ENCODE data around the gene RFX3.
"Not testable (repeated sequence)": the region's sequence is repeated elsewhere in the genome, so short reads cannot be mapped to it uniquely, and the experiment has no call there.

RFX3 gene

DNA sequence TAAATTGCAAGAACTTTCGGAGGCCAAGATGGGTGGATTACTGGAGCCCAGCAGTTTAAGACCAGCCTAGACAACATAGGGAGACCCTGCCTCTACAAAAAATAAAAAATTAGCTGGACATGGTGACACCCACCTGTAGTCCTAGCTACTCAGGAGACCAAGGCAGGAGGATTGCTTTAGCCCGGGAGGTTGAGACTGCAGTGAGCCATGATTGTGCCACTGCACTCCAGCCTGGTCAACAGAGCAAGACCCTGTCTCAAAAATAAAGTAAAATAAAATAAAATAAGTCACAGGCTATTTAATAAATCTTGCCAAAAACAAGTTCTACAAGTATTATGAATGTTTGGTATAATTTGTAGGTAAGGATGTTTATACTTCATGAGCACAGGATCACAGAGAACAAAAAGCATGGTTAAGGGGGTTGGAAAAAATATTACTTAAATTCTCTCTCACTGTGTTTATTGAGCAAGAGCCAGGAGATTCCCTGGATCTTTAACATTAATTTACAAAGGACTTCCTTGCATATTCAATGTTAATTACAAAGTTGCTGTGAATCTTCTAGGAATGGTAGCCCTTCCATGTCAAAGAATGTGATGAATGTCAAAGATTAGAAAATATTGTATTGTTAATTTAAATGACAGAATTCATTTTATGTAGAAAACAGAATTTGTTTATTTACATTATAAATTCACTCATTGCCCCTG lies 164.0 kb downstream of the RFX3 start:
- in situ Hi-C loops (cut with MboI; ENCODE audit: low sequenced_read_pairs), result no loop called here

GRCh38 chr9:3361116-3361515 lies 164.7 kb downstream of the RFX3 start:
- in situ Hi-C loops (cut with MboI; ENCODE audit: low sequenced_read_pairs), result no loop called here

DNA sequence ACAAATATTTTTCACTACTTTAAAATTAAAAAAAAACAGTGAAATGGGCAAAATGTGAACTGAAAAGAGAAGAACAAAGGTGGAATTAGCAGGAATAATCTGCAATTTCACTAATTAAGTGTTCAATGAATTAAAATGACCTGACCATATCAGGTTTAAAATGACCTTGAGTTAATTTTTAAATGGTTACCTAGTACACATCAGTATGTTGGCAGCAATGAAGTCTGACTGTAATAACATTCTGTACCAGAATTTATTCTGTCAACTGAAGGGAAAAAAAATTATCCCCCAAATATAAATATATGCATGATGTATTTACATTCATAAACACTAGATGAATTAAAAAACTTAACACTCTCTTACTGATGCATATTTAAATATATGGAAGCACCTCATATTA lies 165.6 kb downstream of the RFX3 start:
- in situ Hi-C loops (cut with MboI; ENCODE audit: low sequenced_read_pairs), result no loop called here

DNA sequence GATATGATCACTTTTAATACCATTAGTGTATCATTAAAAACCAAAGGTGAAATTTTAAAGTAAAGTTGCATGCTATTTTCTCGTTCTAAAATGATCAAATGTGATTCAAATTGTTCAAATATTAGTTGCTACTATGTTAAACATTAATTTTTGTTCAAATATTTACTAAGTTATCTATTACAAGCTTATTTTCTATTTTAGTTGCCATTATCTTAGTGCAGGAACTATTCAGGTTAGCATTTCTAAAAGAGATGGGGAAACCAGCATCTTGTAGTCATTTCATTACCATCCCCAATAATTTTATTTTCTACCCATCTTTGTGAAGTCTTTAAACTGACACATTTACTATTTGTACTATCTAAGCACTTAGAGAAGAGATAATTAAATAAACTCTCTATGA lies 166.0 kb downstream of the RFX3 start:
- in situ Hi-C loops (cut with MboI; ENCODE audit: low sequenced_read_pairs), result no loop called here

- in situ Hi-C loops (cut with MboI; ENCODE audit: low sequenced_read_pairs), result no loop called here
These were observed 166.6 kb downstream of the RFX3 start for GRCh38 chr9:3359048-3359692.

DNA sequence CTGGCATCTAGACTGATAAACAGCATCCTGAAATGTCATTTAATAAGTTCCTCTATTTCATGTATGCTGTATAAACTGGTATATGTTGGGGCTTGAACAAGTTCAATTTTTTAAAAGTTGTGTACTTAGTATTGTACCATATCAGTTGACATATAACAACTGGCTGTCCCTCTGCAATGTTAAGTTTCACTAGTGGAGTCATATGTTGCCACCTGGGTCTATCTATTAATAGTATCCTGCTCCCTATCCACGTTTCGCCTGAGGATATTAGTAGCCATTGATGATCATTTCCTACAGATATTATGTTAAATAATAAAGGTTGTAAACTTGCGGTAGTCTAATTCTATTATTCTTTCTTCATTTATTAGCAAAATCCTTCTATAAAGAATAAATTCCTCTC lies 177.6 kb downstream of the RFX3 start:
- in situ Hi-C loops (cut with MboI; ENCODE audit: low sequenced_read_pairs), result no loop called here

DNA sequence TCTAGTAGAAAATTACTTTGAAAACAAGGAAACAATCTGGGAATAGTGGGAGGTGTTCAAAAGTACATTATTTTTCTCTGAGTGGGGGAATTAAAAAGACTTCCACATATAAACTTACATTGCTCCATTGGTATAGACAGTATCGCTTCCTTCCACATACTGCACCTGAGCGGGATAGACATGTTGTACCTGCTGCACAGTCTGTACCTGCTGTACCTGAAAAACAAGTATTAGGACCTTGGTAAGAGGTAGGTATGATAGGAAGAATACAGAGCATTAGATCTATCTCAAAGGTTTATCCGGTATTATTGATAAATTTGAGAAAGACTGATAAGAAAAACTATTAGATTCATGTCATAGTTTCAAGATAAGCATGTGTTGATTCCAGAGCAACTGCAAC lies 179.3 kb downstream of the RFX3 start:
- in situ Hi-C loops (cut with MboI; ENCODE audit: low sequenced_read_pairs), result no loop called here

- in situ Hi-C loops (cut with MboI; ENCODE audit: low sequenced_read_pairs), result no loop called here
These were observed 182.1 kb downstream of the RFX3 start for GRCh38 chr9:3343671-3344070.

GRCh38 chr9:3342159-3342777 lies 183.5 kb downstream of the RFX3 start:
- in situ Hi-C loops (cut with MboI; ENCODE audit: low sequenced_read_pairs), result no loop called here

DNA sequence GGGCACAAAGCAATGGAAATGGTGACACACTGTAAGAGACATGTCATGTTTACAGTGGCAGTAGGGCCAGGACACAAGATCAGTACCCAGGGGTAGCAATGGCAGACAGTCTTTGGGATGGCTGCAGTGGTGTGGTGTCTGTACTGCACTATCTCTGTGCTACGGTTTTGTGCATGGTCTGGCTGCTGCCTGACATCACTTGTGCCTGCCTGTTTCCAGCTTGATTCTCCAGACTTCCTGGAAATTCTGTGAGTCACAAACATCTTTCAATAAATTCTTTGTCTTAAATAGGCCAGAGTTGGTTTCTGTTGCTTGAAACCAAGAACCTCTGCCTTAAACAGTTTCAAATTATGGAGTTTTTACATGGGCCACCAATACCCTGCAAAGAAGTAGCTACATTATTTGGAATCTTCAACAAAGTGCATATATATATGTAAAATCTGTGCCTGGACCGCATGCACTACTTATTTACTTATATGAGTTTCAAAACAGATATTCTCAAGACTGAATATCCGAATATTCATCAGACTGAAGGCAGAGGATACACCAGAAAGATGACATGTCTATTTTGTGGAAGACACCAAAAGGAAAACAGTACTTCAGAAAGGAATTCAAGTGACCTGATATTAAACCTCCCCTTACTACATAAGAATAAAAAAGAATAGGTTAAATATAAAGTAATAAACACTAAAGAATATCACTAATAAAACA lies 188.1 kb downstream of the RFX3 start:
- in situ Hi-C loops (cut with MboI; ENCODE audit: low sequenced_read_pairs), result no loop called here

- in situ Hi-C loops (cut with MboI; ENCODE audit: low sequenced_read_pairs), result no loop called here
These were observed 188.8 kb downstream of the RFX3 start for GRCh38 chr9:3336951-3337350.

- in situ Hi-C loops (cut with MboI; ENCODE audit: low sequenced_read_pairs), result no loop called here
These were observed 193.0 kb downstream of the RFX3 start for GRCh38 chr9:3332802-3333201.

- in situ Hi-C loops (cut with MboI; ENCODE audit: low sequenced_read_pairs), result no loop called here
These were observed 194.0 kb downstream of the RFX3 start for GRCh38 chr9:3331801-3332200.

GRCh38 chr9:3330792-3331420 lies 194.9 kb downstream of the RFX3 start:
- in situ Hi-C loops (cut with MboI; ENCODE audit: low sequenced_read_pairs), result no loop called here

GRCh38 chr9:3329361-3329760 lies 196.4 kb downstream of the RFX3 start:
- in situ Hi-C loops (cut with MboI; ENCODE audit: low sequenced_read_pairs), result no loop called here

DNA sequence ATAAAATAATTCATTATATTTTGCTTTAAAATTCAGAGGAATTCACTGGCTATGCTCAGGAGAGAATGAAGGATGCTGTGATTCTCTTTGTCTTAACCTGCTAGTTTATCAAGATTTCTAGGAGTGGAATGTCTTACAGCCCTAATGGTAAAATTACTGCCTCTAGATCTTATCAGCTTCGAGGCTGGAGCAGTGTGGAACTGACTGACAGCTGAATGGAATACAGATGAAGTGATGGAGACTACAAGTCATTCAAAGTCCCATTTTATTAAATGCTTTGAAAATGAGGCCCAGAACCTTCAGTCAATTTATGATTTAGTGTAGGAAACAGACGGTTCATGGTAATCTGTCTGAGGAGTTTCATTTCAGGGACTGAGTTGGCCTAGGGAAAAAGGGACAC lies 202.1 kb downstream of the RFX3 start:
- in situ Hi-C loops (cut with MboI; ENCODE audit: low sequenced_read_pairs), result no loop called here

DNA sequence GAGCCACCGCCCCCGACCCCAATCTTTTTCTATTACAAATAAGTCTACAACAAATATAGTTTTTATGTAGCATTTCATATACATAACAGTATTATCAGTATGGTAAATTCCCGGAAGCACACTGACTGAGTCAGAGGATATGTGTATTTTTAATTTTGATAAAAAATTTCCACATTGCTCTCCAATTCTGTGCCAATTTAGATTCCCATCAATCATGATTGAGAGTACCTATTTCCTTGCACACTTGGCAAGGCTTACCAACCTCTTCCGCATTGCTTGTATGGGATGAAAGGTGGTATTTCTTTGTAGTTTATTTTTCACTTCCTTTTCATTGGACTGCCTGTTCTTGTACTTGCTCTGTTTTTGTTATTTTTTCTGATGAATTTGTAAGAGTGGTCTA lies 204.6 kb downstream of the RFX3 start:
- in situ Hi-C loops (cut with MboI; ENCODE audit: low sequenced_read_pairs), result no loop called here

DNA sequence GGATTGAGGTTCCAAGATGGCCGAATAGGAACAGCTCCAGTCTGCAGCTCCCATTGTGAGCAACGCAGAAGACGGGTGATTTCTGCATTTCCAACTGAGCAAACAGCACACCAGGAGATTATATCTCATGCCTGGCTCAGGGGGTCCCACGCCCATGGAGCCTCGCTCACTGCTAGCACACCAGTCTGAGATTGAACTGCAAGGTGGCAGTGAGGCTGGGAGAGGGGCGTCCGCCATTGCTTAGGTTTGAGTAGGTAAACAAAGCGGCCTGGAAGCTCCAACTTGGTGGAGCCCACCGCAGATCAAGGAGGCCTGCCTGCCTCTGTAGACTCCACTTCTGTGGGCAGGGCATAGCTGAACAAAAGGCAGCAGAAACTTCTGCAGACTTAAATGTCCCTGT lies 213.2 kb downstream of the RFX3 start:
- in situ Hi-C loops (cut with MboI; ENCODE audit: low sequenced_read_pairs), result not testable (repeated sequence)

DNA sequence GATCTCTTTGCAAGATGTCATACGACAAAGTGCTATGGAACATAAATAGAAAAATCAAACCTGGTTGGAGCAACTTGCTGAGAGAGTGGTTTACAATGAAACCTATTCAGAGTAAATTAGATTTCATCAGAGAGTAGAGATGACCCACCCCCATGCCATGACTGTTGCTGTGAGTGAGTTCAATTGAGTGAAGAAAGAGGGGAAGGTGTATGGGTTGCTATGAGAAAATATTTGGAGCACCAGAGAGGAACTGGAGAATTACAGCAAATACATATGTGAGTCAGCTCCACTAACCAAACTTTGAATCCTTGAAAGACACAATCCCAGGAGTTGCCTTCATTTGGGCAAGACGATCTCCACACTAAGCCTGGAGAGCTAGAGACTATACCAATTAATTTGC lies 217.2 kb downstream of the RFX3 start:
- in situ Hi-C loops (cut with MboI; ENCODE audit: low sequenced_read_pairs), result no loop called here

GRCh38 chr9:3304388-3304787 lies 221.4 kb downstream of the RFX3 start:
- in situ Hi-C loops (cut with MboI; ENCODE audit: low sequenced_read_pairs), result not testable (repeated sequence)

- in situ Hi-C loops (cut with MboI; ENCODE audit: low sequenced_read_pairs), result no loop called here
These were observed 225.9 kb downstream of the RFX3 start for GRCh38 chr9:3299872-3300271.
